NCI-H2196 treated with DMSO at 0.1 percent for 48 hours (cell line): ENCODE data around the gene UQCC5.
A peak's percentile ranks its signal among the peaks of the same experiment; 100 is the strongest.

Experiments used
- DNase-seq: peaks from one replicate; lab custom pipeline; 2025; ENCODE audit not compliant: unreplicated experiment; lab: John Stamatoyannopoulos, UW

The UQCC5 gene

DNA sequence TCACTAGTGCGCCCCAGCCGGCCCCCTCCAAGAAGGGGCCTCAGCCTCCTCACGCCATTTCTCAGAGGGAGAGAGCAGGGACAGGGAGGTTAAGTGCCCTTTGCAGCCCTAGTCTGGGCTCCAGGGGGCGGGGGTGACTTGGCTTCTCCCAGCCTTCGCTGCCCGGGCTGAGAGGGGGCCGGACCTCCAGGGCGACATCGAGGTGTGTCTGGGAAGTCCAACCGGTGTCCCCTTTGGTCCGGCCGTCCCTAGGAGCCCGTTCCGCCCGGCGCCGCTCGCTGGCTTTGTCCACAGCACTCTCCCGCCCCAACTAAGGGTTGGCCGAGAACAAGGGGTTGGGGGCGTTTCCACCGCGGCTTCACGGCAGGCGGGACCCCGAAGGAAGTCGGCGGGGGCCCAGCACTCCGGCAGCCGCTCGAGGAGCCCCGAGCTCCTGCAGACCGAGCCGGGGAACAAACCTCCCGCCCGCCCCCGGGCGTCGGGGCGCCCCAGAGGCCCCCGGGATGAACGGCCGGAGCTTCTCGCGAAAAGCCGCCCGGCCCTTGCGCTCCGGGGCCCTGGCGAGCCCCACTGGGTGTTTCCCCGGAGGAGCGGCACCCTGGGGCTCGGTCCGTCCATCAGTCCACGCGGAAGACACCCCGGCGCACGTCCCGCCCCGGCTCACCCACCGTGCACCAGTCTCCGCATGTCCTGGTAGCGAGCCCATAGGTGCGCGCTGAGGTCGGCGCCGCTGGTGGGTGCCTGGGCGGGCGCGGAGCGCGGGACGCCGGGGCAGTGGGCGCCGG is 3.4 kb upstream of the UQCC5 start:
- DNase-seq = no peak

GRCh38 chr3:52533623-52534280 is 2.7 kb upstream of the UQCC5 start, which contains the start of gene NT5DC2:
NT5DC2 (minus strand) TSS chr3:52533857; CDS start chr3:52533737, 120 bp downstream.
- DNase-seq = peak; percentile 7

GRCh38 chr3:52534281-52535183 is 1.9 kb upstream of the UQCC5 start:
- DNase-seq = peak; percentile 4

GRCh38 chr3:52535411-52536111 is 844 bp upstream of the UQCC5 start:
- DNase-seq = no peak

DNA sequence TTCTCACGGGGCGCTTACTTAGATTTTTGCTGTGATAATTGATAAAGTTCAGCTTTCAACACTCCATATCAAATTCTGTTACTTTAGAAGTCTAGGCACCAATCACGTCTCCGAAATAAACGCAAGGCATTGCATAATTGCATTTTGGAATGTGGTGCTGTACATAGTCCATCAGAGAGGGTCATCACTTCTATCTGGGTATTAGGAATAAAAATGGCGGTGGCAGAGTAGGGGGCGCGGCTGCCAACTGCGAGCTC is 365 bp upstream of the UQCC5 start:
- no peak for DNase-seq

GRCh38 chr3:52537165-52537620 is 788 bp downstream of the UQCC5 start:
- DNase-seq = no peak

DNA sequence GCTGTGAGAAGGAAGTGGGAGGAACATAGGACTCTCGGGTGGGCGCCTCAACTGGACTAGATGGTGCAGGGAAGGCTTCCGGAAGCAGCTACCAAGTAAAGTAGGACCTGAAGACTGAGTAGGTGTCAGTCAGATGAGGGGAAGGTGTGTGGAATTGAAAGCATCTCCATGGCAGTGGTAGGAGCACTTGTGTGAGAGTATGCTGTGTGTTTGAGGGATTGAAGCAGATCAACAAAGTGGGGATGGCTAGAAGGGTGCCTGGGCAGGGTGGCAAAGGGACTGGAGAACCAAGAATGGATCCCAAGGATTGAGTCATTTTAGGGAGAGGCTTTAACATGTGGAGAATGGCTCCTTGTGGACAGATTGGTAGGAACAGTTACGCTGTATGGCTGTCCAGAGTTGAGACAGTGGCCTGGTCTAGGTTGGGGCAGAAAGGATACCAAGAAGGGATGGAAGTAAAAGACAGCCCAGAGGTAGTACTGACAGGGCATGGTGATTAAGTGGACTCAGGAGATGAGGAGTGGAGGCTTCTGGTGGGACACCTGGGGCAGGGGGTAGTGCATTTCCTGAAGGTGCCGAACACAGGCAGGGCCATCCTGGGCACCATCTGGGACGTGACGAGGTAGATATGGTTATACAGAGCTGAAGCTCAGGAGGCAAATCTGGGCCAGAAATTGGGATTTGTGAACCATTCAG is 1.5 kb downstream of the UQCC5 start:
- DNase-seq = no peak

- no peak for DNase-seq
Observed at GRCh38 chr3:52539010-52539653, 2.7 kb downstream of the UQCC5 start.

DNA sequence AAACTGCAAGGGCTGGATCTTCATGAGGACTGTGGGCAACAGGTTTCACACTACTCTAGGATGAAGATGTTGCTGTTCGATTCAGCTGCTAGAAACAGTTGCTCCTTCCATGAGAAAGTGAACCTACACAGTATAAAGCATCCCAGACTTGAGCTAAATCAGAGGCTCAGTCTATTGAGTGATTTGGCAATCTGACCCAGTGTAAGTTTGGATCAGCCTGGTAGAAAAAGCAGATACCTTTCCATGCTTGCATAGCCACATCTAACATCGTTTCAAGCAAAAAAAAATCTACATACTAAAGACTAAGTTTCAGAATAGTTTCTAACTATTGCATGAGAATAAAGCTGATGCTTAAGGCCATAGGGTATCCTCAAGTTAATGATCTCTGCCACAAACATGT is 4.6 kb downstream of the UQCC5 start:
- DNase-seq = no peak

DNA sequence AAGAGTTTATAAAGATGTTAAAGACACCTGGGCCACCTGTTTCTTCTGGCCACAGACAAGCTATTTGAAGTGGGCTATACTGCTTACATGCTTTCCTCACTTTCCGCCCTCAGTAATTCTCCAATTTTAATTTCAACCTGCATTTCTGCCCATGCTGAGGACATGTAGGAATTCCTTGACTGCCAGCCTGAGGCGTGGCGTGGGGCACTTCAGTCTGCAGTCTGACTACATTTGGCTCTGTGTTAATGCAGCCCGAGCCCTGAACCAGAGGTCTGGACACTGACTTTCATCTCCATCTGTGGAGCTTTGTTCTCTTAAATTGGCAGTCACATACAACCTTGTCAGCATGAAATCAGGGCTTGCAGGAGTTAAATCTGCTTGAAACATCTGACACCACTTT is 8.5 kb downstream of the UQCC5 start:
- no peak for DNase-seq

GRCh38 chr3:52546111-52546901 is 9.9 kb downstream of the UQCC5 start:
- no peak for DNase-seq

DNA sequence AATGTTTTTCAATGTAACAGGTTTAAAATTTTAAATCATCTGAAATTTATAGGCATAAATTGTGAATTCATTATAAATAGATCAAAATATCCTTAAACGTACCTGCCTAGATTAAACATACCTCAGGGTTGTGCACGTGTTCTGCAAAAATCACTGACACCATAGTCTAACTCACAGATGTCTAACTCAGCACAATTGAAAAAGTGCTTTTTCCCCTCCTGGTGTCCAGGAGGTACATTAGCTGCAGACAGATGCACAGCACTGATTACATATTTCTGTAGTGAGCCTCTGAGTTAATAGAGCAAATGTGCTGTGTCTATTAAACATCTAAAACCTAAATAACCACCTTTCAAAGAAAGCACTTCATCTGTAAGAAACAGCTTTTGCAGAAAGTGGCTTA is 10.7 kb downstream of the UQCC5 start:
- no peak for DNase-seq

DNA sequence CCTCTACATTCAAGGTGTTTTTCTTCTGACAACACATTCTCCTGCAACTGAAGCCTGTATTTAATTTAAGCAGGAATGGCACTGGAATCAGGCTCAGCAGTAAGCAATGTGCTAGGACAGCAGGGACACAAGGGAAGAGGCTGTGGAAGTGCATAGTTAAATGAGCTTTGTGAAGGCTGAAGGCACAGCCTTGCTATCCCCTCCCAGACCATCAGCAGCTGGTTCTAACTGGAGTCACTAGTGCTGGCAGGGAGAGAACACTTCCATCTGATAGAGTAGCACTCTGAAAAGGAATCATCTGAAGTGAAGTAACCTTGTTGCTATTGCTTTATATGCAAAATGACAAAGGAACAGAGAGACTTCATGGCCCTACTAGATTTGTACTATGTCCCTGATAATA is 14.7 kb downstream of the UQCC5 start:
- no peak for DNase-seq

DNA sequence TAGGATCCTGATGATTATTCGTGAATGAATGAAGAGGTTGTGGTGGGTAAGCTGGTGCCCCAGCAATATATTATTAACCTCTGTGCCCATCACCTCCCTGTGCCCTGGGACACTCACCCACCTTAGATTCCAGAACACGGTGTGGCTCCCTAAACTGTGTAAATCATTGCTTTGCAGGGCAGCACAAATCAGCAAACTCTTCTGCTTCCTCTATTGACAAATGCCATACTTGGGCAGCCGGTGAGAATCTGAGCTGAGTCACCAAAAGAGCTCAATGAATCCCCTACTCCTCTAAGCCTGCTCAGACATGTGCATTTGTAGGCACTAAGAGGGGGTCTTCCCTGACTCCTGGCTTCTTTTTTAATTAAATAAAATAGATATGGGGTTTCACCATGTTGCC is 15.7 kb downstream of the UQCC5 start:
- DNase-seq = no peak

- no peak for DNase-seq
Observed at GRCh38 chr3:52554026-52554755, 17.8 kb downstream of the UQCC5 start.

- DNase-seq = no peak
Observed at GRCh38 chr3:52555056-52555455, 18.7 kb downstream of the UQCC5 start.

DNA sequence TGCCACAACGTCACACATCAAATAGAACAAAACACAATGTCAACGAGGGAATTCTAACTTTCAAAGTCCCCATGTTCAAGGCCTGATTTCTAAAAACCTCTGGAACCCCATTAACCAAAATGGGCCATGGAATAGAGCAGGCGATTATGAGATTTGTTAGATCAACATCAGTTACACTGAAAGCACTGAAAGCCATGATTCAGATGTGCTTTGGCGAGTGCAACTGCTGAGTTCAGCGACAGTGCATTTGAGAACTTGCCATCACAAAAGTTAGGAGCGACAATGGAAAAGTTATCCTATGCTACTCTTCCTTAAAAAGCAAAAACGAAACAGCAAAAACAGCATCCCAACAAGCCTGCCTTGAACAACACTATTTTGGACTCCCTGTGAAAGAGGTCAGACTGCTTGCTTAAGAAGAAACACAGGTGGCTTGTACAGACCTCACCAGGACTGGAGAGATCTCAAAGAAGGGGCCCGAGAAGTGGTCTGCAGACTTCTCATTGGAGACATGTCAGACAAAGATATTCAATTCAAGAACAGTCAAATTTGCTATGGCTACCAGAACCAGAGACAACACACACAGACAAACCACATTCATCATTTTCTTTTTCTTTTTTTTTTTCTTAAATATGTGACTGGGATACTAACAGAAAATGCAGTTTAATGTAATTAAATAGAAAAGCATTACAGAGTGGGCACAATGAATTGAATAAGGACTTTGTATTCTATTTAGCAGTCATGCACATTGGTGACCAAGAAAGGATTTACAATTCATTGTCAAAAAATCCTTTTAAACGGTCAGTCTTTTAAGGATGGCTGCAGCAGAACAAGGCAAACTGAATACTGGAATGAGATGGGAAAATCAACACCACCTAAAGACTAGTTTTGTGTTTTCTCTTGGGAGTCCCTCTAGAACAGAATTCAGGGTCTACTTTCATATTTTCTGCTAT is 20.9 kb downstream of the UQCC5 start:
- DNase-seq = no peak
